Breast epithelium (tissue), 4 donors: ENCODE data around the gene XYLT1. TPM values are rescaled to one million over a fixed set of nuclear protein-coding genes. Genes with fewer than 3 reads are reported as not detected.

Experiments
- DNase-seq, 2 donors: peaks; one replicate each; pipeline ENCODE4 v3.0.0-alpha.2; 2019; ENCODE audit warnings: low spot score in 2 of 2
- H3K27ac ChIP-seq, 2 donors: fragments of 200-600 bp; sonication (generic) in 1 of 2; one replicate each; pipeline ENCODE4 v1.5.1; 2016 to 2019; ENCODE audit warnings: mild to moderate bottlenecking in 1 of 2
- H3K27me3 ChIP-seq, 2 donors: fragments of 200-600 bp; sonication (generic) in 1 of 2; one replicate each; pipeline versions ENCODE4 v1.5.1 to v1.6.0; 2017 to 2019; ENCODE audit warnings: control low read depth in 1 of 2, mild to moderate bottlenecking in 1 of 2
- H3K36me3 ChIP-seq: fragments of 200-600 bp; one replicate; pipeline ENCODE4 v1.5.1; 2019
- H3K4me1 ChIP-seq, 2 donors: fragments of 200-600 bp; sonication (generic); one replicate each; pipeline ENCODE4 v1.5.1; 2016 to 2019; ENCODE audit warnings: control low read depth in 1 of 2
- H3K4me3 ChIP-seq, 3 donors: fragments of 200-600 bp; sonication (generic); 1 replicate in 2 of 3; 2 replicates in 1 of 3; pipeline ENCODE4 v1.5.1; 2016 to 2019; ENCODE audit warnings: mild to moderate bottlenecking in 3 of 3, moderate library complexity in 2 of 3
- H3K9me3 ChIP-seq, 2 donors: fragments of 200-600 bp; sonication (generic) in 1 of 2; one replicate each; pipeline ENCODE4 v1.5.1; 2016 to 2019; ENCODE audit warnings: control low read depth in 1 of 2
- POLR2A ChIP-seq: fragments of 450-650 bp; IDR thresholded peaks from one replicate; pipeline ENCODE4 v1.6.1; 2016; ENCODE audit warnings: antibody characterized with exemption, mild to moderate bottlenecking, moderate library complexity
- POLR2AphosphoS5 ChIP-seq, 3 donors: sonication (generic); formaldehyde crosslinking; IDR thresholded peaks; one replicate each; pipeline ENCODE4 v1.6.1; 2017; ENCODE audit warnings: antibody characterized with exemption in 3 of 3
- intact Hi-C: fragments of 100-400 bp; cut with DNase I; formaldehyde crosslinking; loops from one replicate; pipeline ENCODE4 v1.15.1; 2023; ENCODE audit warnings: low total_unique reads
- total RNA-seq, 3 donors: library from RNA; depleted of rRNA; stranded (reverse); fragments of >200 nt; gene quantifications; one replicate each; pipeline ENCODE4 v1.1.0, GENCODE V29; 2016
- TF ChIP-seq, protein P1 (sequence below), 3 donors: fragments of 450-650 bp; IDR thresholded peaks; one replicate each; pipeline ENCODE4 v1.5.1; 2016 to 2017; ENCODE audit warnings: antibody characterized with exemption in 3 of 3, mild to moderate bottlenecking in 3 of 3, moderate library complexity in 3 of 3

XYLT1 gene
- total RNA-seq, 3 donors from 2014 or later: 11.9 to 32.8 (median 13.8) TPM

DNA sequence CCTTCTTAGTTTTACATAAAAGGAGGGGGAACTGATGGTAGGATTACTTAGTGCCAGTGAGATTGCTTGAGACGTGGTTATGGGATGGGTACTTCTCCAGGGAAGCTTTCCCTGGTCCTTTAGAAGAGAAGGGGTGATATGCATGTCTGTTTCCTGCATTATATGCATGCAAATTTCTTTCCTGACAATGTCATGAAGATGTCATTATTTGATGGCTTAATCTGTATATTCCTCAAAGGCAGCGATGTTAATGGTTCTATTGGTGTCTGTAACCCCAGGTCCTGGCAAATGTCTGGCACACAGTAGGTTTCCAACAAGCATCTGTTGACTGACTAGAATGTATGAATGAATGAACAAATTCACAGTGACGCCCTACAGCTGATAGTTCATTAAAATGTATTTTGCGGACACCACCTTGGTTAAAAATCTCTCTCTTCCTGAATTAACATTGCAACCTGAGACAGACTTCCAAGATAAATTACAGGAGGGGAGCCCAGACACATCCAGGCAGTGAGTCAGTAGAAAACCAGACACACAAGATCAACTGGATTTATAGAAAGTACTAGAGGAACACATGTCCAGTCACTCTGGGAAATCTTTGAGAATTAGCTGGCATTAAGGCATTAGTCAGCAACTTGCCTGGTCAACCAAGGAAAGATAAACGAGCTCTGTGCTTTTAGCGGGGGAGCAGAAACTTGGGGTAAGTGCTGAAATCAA, 293.4 kb downstream of the XYLT1 start:
- no peak overlapping the region for H3K4me3 ChIP-seq
- H3K36me3 ChIP-seq: no peaks in the 10 kb centered on the region
- no peaks in the 10 kb centered on the region for H3K9me3 ChIP-seq
- no peak overlapping the region for H3K27ac ChIP-seq
- H3K27me3 ChIP-seq: no peaks in the 10 kb centered on the region
- DNase-seq: no peak
- TF ChIP-seq POLR2AphosphoS5 (IDR thresholded peaks at IDR 0.05): no peak
- H3K4me1 ChIP-seq: no peaks in the 10 kb centered on the region
- intact Hi-C loops: no loop called here

GRCh38 chr16:17176199-17176598, 294.6 kb downstream of the XYLT1 start:
- intact Hi-C loops: no loop called here
- Histone ChIP-seq H3K4me1 (no peaks in the 10 kb centered on the region), H3K4me3 (no peak overlapping the region), H3K27me3 (no peaks in the 10 kb centered on the region), H3K27ac (no peak overlapping the region), H3K9me3 (no peaks in the 10 kb centered on the region), H3K36me3 (no peaks in the 10 kb centered on the region)
- TF ChIP-seq POLR2AphosphoS5 (IDR thresholded peaks at IDR 0.05): no peak
- no peak for TF ChIP-seq POLR2A
- TF ChIP-seq, protein P1, sequence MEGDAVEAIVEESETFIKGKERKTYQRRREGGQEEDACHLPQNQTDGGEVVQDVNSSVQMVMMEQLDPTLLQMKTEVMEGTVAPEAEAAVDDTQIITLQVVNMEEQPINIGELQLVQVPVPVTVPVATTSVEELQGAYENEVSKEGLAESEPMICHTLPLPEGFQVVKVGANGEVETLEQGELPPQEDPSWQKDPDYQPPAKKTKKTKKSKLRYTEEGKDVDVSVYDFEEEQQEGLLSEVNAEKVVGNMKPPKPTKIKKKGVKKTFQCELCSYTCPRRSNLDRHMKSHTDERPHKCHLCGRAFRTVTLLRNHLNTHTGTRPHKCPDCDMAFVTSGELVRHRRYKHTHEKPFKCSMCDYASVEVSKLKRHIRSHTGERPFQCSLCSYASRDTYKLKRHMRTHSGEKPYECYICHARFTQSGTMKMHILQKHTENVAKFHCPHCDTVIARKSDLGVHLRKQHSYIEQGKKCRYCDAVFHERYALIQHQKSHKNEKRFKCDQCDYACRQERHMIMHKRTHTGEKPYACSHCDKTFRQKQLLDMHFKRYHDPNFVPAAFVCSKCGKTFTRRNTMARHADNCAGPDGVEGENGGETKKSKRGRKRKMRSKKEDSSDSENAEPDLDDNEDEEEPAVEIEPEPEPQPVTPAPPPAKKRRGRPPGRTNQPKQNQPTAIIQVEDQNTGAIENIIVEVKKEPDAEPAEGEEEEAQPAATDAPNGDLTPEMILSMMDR (IDR thresholded peaks at IDR 0.05): no peak
- no peak for DNase-seq

- Histone ChIP-seq H3K4me3 (no peak overlapping the region), H3K27me3 (no peaks in the 10 kb centered on the region), H3K4me1 (no peaks in the 10 kb centered on the region), H3K36me3 (no peaks in the 10 kb centered on the region), H3K27ac (no peak overlapping the region), H3K9me3 (no peaks in the 10 kb centered on the region)
- intact Hi-C loops: no loop called here
- DNase-seq: no peak
- TF ChIP-seq POLR2AphosphoS5 (IDR thresholded peaks at IDR 0.05) (no peak), POLR2A (no peak)
- TF ChIP-seq, protein P1 (IDR thresholded peaks at IDR 0.05): no peak
Measured at GRCh38 chr16:17173281-17173680, 297.5 kb downstream of the XYLT1 start.

DNA sequence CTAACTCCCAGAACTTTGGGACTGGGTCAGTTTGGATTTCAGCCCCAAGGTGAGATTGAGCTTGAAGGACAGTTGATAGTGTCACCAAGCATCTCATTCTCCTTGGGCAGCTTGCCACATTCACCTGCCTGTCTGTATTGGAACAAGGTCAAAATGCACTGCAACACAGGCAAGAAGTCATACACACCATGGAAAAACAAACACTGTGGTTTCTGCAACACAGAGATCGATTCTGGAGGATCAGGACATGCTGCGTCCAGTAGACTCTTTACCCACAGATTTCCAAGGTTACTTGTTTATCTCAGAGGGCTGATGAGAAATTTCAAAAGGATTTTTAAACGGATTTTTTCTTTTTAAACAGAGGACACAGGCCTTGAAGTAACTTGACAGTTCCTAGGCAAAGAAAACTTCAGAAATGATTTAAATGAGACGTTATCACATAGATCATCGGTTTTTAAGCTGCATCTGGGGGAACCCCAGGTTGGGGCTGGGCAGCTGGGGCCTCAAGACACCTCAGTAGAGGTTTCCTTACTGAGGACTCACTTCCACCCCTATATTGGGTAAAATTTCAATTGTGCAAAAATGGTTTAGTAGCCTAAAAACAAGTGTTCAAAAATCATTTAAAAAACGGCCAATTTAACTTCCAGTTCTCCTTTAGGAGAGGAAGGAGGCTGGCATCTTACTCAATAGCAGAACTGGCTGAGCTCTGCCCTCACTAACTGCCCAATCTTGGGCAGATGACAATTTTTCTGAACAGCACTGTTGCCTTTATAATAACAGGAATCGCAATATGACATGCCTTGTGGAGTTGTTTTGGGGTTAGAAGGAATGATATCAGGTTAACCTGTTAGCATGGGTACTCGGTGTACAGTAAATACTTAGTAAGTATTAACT, 299.3 kb downstream of the XYLT1 start:
- TF ChIP-seq, protein P1 (IDR thresholded peaks at IDR 0.05): no peak
- no peak for TF ChIP-seq POLR2A
- TF ChIP-seq POLR2AphosphoS5 (IDR thresholded peaks at IDR 0.05): no peak
- H3K27me3 ChIP-seq: no peaks in the 10 kb centered on the region
- H3K9me3 ChIP-seq: no peaks in the 10 kb centered on the region
- no peak overlapping the region for H3K4me3 ChIP-seq
- intact Hi-C loops: no loop called here
- no peak for DNase-seq
- H3K27ac ChIP-seq: no peak overlapping the region
- no peaks in the 10 kb centered on the region for H3K36me3 ChIP-seq
- H3K4me1 ChIP-seq: no peaks in the 10 kb centered on the region

DNA sequence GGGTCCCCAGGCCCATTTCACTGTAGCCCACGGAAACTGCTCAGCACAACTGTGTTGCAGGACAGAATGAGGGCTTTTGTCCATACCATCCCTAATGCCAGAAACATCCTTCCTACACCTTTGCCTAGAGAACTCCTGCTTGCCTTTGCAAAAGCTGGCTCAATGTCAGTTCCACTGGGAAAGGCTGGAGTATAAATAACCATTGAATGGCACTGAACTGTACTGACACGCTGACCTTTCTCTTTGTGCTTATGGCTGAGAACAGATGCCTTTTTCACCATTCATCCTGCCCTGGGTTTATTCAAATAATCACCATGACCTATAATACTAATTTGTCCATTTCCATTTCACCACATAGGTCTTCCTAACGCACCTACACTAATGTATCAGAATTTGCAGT, 300.3 kb downstream of the XYLT1 start:
- no peak for DNase-seq
- TF ChIP-seq POLR2AphosphoS5 (IDR thresholded peaks at IDR 0.05): no peak
- TF ChIP-seq, protein P1 (IDR thresholded peaks at IDR 0.05): no peak
- TF ChIP-seq POLR2A: no peak
- Histone ChIP-seq H3K4me1 (no peaks in the 10 kb centered on the region), H3K4me3 (no peak overlapping the region), H3K27ac (no peak overlapping the region), H3K27me3 (no peaks in the 10 kb centered on the region), H3K36me3 (no peaks in the 10 kb centered on the region), H3K9me3 (no peaks in the 10 kb centered on the region)
- intact Hi-C loops: no loop called here
